GM18868 (cell line): ENCODE results near the gene C2CD2.
"Not testable (repeated sequence)": the region's sequence is repeated elsewhere in the genome, so short reads cannot be mapped to it uniquely, and the experiment has no call there.

Experiments used
- ATAC-seq: cut with Tn5 transposase; IDR thresholded peaks from one replicate; pipeline ENCODE4 v1.9.1; 2021; ENCODE audit warnings: mild to moderate bottlenecking, moderate library complexity; ENCODE audit not compliant: unreplicated experiment

The C2CD2 gene

GRCh38 chr21:41953831-41954653 lies at the start of gene C2CD2:
TSS of gene C2CD2 (minus strand) at chr21:41954018. CDS start at chr21:41953648, 370 bp downstream.
- ATAC-seq, result peak; percentile 46

GRCh38 chr21:42003051-42003461 lies 49.2 kb upstream of the C2CD2 start:
- ATAC-seq, result peak; percentile 6

GRCh38 chr21:42002421-42002958 lies 48.7 kb upstream of the C2CD2 start:
- peak; percentile 90 for ATAC-seq

GRCh38 chr21:42001781-42002180 lies 48.0 kb upstream of the C2CD2 start:
- ATAC-seq, result no peak

GRCh38 chr21:42000908-42001307 lies 47.1 kb upstream of the C2CD2 start:
- no peak for ATAC-seq

GRCh38 chr21:41997657-41998056 lies 43.8 kb upstream of the C2CD2 start:
- ATAC-seq, result no peak

GRCh38 chr21:41995577-41995976 lies 41.8 kb upstream of the C2CD2 start:
- no peak for ATAC-seq

GRCh38 chr21:41994613-41995012 lies 40.8 kb upstream of the C2CD2 start:
- ATAC-seq, result not testable (repeated sequence)

GRCh38 chr21:41993744-41994143 lies 39.9 kb upstream of the C2CD2 start:
- ATAC-seq, result no peak

- no peak for ATAC-seq
These were observed 38.8 kb upstream of the C2CD2 start for GRCh38 chr21:41992576-41992975.

- ATAC-seq, result no peak
These were observed 37.8 kb upstream of the C2CD2 start for GRCh38 chr21:41991659-41992058.

- no peak for ATAC-seq
These were observed 35.9 kb upstream of the C2CD2 start for GRCh38 chr21:41989698-41990097.

- ATAC-seq, result no peak
These were observed 33.5 kb upstream of the C2CD2 start for GRCh38 chr21:41987310-41987709.

GRCh38 chr21:41985662-41986416 lies 32.0 kb upstream of the C2CD2 start:
- no peak for ATAC-seq

GRCh38 chr21:41983229-41983628 lies 29.4 kb upstream of the C2CD2 start:
- ATAC-seq, result no peak

GRCh38 chr21:41980561-41980960 lies 26.7 kb upstream of the C2CD2 start:
- no peak for ATAC-seq

GRCh38 chr21:41979751-41980369 lies 26.0 kb upstream of the C2CD2 start:
- ATAC-seq, result no peak

GRCh38 chr21:41979335-41979734 lies 25.5 kb upstream of the C2CD2 start:
- ATAC-seq, result no peak

GRCh38 chr21:41977034-41977950 lies 23.5 kb upstream of the C2CD2 start:
- ATAC-seq, result no peak

- no peak for ATAC-seq
These were observed 22.8 kb upstream of the C2CD2 start for GRCh38 chr21:41976611-41977010.
